Skin of body (tissue), 3 donors: ENCODE measurements around the gene SECISBP2. TPM values are rescaled to one million over a fixed set of nuclear protein-coding genes. Genes with fewer than 3 reads are reported as not detected.

ENCODE experiments used
- DNase-seq: peaks from one replicate; lab custom pipeline; 2025; lab: John Stamatoyannopoulos, UW
- small RNA-seq: library from RNA; depleted of rRNA; stranded (forward); fragments of <200 nt; gene quantifications from one replicate; pipeline ENCODE3, GENCODE V24; 2014; ENCODE audit warnings: low replicate concordance
- total RNA-seq: library from RNA; depleted of rRNA; stranded (reverse); fragments of >200 nt; gene quantifications from one replicate; pipeline ENCODE4 v1.2.3, GENCODE V29; 2014

SECISBP2 gene
- total RNA-seq, 1 donor from 2014 or later, result 54.9 TPM

DNA sequence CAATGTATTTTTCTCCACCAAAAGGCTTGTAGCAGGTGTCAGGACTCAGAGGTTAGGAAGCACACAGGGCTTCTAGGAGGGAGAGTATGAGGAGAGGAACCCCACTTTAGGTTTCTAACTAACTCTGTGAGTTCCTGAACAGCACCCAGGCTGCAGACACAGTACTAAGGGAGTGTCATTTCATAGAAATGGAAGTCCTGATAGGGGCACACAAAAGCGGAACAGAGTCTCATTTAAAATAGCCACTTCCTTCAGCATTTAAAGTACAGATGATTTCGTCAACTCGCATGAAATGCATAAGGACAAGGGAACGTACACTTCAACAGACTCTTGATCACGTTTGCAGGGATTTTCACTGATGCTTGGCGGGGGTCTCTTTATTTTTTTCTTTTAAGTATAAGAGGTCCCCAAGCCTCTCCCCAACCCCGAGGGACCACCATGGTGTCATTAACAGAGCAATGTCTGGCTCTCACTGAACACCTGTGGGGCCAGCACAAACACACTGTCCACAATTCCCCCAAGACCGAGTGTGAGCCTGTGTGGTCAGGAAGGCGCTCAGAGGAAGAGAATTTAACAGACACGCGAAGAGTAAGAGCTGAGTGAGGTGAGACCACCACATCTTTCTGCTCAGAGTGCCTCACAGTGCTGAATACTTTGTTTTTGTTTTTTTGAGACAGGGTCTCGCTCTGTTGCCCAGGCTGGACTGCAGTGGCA is 82.3 kb downstream of the SECISBP2 start:
- DNase-seq, result no peak

DNA sequence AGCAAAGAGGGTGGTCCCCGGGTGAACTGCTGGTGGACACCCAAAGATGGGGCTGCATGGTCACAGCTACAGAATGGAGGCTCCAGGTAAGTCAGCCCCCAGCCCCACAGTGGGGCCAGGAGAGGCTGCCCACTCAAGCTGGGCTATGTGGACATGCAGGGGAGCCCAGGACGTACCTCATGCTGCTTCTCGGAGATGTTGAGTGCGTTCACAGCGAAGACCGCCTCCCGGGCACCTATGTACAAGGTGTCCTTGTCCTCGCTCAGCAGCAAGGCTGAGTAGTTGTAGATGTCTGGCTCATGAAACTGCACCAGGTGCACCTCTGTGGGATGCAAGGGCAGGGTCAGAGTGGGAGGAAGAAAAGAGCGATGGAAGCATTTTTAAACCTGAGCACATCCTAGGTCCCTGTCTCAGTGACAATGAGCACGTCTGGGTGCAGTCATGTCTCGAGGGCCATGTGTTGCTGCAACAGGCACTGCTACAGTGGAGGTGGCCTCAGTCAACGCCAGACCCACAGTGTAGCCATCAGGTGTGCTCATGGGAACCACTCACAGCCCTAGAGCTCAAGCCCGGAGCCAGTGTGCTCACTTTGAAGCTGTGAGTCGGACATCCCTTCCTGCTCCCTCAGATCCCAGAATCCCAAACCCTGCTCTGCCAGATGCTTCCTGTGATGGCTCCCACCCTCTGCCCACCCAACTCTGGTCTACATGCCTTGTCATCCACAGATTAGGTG is 84.6 kb downstream of the SECISBP2 start:
- DNase-seq, result no peak

DNA sequence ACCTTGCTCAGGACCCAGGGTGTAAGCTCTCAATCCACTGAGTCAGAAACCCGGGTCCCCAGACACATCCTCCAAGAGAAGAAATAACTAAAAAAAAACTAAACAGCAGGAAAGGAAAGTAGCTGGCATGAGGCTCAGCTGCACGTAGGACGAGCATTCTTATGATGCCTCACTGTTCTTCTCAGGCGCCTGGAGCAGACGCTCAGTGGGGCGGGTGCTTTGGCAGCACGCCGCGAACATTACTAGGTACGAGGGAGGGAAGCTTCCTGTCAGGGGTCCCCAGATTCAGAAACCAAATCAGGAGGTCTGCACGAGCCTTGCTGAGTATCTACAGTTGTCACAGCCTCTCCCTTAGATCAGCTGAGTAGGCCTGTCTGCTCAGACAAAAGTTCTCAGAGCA is 85.8 kb downstream of the SECISBP2 start:
- DNase-seq, result no peak

DNA sequence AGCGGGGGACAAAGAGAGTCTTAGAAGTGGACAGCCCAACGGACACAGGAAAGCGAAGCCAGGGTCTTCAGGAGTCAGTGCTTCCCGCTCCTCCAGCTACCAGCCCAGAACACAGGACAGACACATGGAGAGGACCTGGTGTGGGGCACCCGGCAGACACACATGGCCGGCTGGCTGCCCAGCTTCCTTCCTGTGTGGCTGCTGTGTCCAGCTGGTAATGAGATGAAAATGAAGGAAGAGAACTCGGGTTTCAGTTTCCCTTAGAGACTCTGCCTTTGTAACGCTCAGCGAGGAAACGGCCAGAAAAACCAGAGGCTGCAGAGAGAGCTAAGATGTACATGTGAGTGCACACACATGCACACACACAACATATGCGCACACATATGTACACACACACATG is 87.5 kb downstream of the SECISBP2 start:
- no peak for DNase-seq

DNA sequence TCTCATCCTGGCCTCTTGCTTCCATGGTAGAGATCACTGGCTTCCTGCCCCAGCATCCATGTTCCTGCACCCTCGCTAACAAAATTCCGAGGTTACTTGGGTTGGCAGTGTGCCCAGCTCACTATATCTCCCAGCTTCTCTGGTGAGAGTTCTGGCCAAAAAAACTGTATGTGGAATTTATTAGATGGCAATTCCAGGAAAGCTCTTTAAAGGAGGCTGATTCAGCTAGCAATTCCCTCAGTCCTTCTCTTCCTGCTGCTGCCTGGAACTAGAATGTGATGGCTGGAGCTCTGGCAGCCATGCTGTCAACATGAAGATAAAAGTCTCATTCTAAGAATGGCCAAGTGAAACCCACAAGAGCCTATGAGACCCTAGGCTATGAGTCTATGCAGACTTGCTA is 88.8 kb downstream of the SECISBP2 start:
- DNase-seq, result no peak

DNA sequence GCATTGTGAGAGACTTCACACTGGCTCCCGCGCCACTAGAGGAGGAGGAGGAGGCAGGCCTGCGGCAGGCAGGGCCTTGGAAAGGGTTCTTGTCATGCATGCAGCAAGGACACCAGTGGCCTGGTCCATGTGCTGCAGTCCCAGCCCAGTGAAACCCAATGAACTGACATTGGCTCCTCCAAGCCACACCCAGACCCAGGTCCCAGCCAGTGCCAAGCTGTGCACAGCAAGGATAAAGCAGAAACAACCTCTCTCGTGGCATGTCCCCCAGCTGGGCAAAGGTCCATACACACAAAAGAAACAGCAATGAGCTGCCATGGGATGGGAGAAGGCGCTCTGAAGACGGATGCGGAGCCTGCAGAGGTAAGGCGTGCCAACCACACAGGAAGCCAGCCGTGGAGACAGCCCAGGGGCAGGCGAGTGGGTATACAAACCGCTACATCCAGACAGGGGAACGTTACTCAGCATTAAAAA is 90.4 kb downstream of the SECISBP2 start:
- DNase-seq, result no peak

Small RNAs within 50 kb of the gene (small RNA-seq; reads per million reads assigned to genes)
- gene MIR3153, result not detected

Other genes with a start within 250 kb of the SECISBP2 start
- gene SHC3, start 139.7 kb upstream of the SECISBP2 start, total RNA-seq, result 0.79 TPM
- gene CKS2, start 7.3 kb upstream of the SECISBP2 start, total RNA-seq, result 32.4 TPM
- gene SEMA4D, start 179.6 kb downstream of the SECISBP2 start, total RNA-seq, result 13.1 TPM